H9 (cell line): ENCODE results near the gene LIPK. TPM values are rescaled to one million over a fixed set of nuclear protein-coding genes. Genes with fewer than 3 reads are reported as not detected.

Experiments used
- DNase-seq: peaks from one replicate; pipeline ENCODE4 v3.0.0-alpha.2; 2017
- H2AFZ ChIP-seq: one replicate; pipeline ENCODE4 v1.6.1; 2013; ENCODE audit warnings: mild to moderate bottlenecking, low read length, control low read depth, moderate library complexity
- H2AK5ac ChIP-seq: 2 replicates; pipeline ENCODE4 v1.6.1; 2013; ENCODE audit warnings: low read length, control low read depth, mixed read lengths; ENCODE audit not compliant: insufficient read length
- H2BK120ac ChIP-seq: one replicate; pipeline ENCODE4 v1.6.1; 2013; ENCODE audit warnings: low read depth, mild to moderate bottlenecking, low read length, control low read depth, inconsistent platforms; ENCODE audit not compliant: poor library complexity, severe bottlenecking
- H2BK12ac ChIP-seq: 2 replicates; pipeline ENCODE4 v1.6.1; 2013; ENCODE audit warnings: low read length, control low read depth, mixed read lengths, low read depth; ENCODE audit not compliant: insufficient read length
- H2BK15ac ChIP-seq: 2 replicates; pipeline ENCODE4 v1.6.1; 2013; ENCODE audit warnings: low read depth, low read length, control low read depth
- H2BK20ac ChIP-seq: one replicate; pipeline ENCODE4 v1.6.1; 2013; ENCODE audit warnings: low read depth, mild to moderate bottlenecking, low read length, control low read depth, inconsistent platforms; ENCODE audit not compliant: poor library complexity, severe bottlenecking
- H2BK5ac ChIP-seq: 2 replicates; pipeline ENCODE4 v1.6.1; 2013; ENCODE audit warnings: low read length, control low read depth, mixed read lengths; ENCODE audit not compliant: insufficient read length
- H3K14ac ChIP-seq: 2 replicates; pipeline ENCODE4 v1.6.1; 2013; ENCODE audit warnings: low read length, control low read depth; ENCODE audit not compliant: insufficient read depth
- H3K18ac ChIP-seq: 2 replicates; pipeline ENCODE4 v1.6.1; 2013; ENCODE audit warnings: low read depth, mild to moderate bottlenecking, mixed read lengths, low read length, control low read depth; ENCODE audit not compliant: insufficient read length
- H3K23ac ChIP-seq: 2 replicates; pipeline ENCODE4 v1.6.1; 2013; ENCODE audit warnings: low read length, control low read depth, mixed read lengths, low read depth; ENCODE audit not compliant: insufficient read length
- H3K23me2 ChIP-seq: 2 replicates; pipeline ENCODE4 v1.6.1; 2013; ENCODE audit warnings: low read depth, mild to moderate bottlenecking, mixed read lengths, low read length, control low read depth; ENCODE audit not compliant: insufficient read length, poor library complexity, severe bottlenecking
- H3K27ac ChIP-seq: 2 replicates; pipeline ENCODE4 v1.5.1; 2013; ENCODE audit warnings: low read length, control low read depth, mixed read lengths, low read depth; ENCODE audit not compliant: insufficient read length
- H3K27me3 ChIP-seq: 2 replicates; pipeline ENCODE4 v1.6.1; 2013; ENCODE audit warnings: low read length, control low read depth, inconsistent platforms; ENCODE audit not compliant: insufficient read depth
- H3K4ac ChIP-seq: 2 replicates; pipeline ENCODE4 v1.6.1; 2013; ENCODE audit warnings: low read depth, mild to moderate bottlenecking, control low read depth, inconsistent platforms, low read length, moderate library complexity
- H3K4me1 ChIP-seq: 2 replicates; pipeline ENCODE4 v1.6.1; 2013; ENCODE audit warnings: low read length, control low read depth, inconsistent platforms; ENCODE audit not compliant: insufficient read depth
- H3K4me2 ChIP-seq: 2 replicates; pipeline ENCODE4 v1.6.1; 2013; ENCODE audit warnings: low read length, control low read depth, mixed read lengths; ENCODE audit not compliant: insufficient read length, insufficient read depth
- H3K56ac ChIP-seq: 2 replicates; pipeline ENCODE4 v1.6.1; 2013; ENCODE audit warnings: low read depth, mild to moderate bottlenecking, mixed read lengths, low read length, control low read depth; ENCODE audit not compliant: insufficient read length
- H3K79me1 ChIP-seq: 2 replicates; pipeline ENCODE4 v1.6.1; 2013; ENCODE audit warnings: low read depth, mild to moderate bottlenecking, moderate library complexity, low read length, control low read depth, inconsistent platforms; ENCODE audit not compliant: insufficient read depth, poor library complexity, severe bottlenecking
- H3K79me2 ChIP-seq: 2 replicates; pipeline ENCODE4 v1.6.1; 2013; ENCODE audit warnings: low read length, control low read depth, inconsistent platforms; ENCODE audit not compliant: insufficient read depth
- H3K9ac ChIP-seq: 2 replicates; pipeline ENCODE4 v1.6.1; 2013; ENCODE audit warnings: low read length, control low read depth, mixed read lengths; ENCODE audit not compliant: insufficient read length; ENCODE audit errors: extremely low read depth
- H3K9me3 ChIP-seq: one replicate; pipeline ENCODE4 v1.6.1; 2013; ENCODE audit warnings: low read depth, low read length, inconsistent platforms; ENCODE audit not compliant: control insufficient read depth
- H3T11ph ChIP-seq: one replicate; pipeline ENCODE4 v1.6.1; 2013; ENCODE audit warnings: mild to moderate bottlenecking, low read length, control low read depth, inconsistent platforms
- H4K20me1 ChIP-seq: one replicate; pipeline ENCODE4 v1.6.1; 2013; ENCODE audit not compliant: control insufficient read depth, insufficient read length, insufficient read depth
- H4K5ac ChIP-seq: 2 replicates; pipeline ENCODE4 v1.6.1; 2013; ENCODE audit warnings: low read depth, mild to moderate bottlenecking, mixed read lengths, low read length, control low read depth; ENCODE audit not compliant: insufficient read length
- H4K8ac ChIP-seq: replicated peaks from 2 replicates; pipeline ENCODE4 v1.6.1; 2013; ENCODE audit warnings: low read length, control low read depth, mixed read lengths, low read depth; ENCODE audit not compliant: insufficient read length
- H4K91ac ChIP-seq: 2 replicates; pipeline ENCODE4 v1.6.1; 2013; ENCODE audit warnings: low read depth, mild to moderate bottlenecking, moderate library complexity, mixed read lengths, low read length, control low read depth; ENCODE audit not compliant: insufficient read length
- H3K27ac Mint-ChIP-seq, 3 experiments: 2 replicates in 2 of 3; 3 replicates in 1 of 3; pipeline ENCODE4 v1.8.0; 2020 to 2021; ENCODE audit warnings: mixed read lengths in 3 of 3, mild to moderate bottlenecking in 1 of 3, moderate library complexity in 1 of 3
- H3K27me3 Mint-ChIP-seq: 2 replicates; pipeline ENCODE4 v1.8.0; 2021; ENCODE audit warnings: low read depth, mild to moderate bottlenecking, moderate library complexity, mixed read lengths
- H3K36me3 Mint-ChIP-seq, 3 experiments: 2 replicates in 2 of 3; 3 replicates in 1 of 3; pipeline ENCODE4 v1.8.0; 2020 to 2021; ENCODE audit warnings: low read depth in 3 of 3, mixed read lengths in 3 of 3; ENCODE audit not compliant: insufficient read depth in 1 of 3
- H3K4me1 Mint-ChIP-seq, 2 experiments: 2 replicates each; pipeline ENCODE4 v1.8.0; 2020; ENCODE audit warnings: mixed read lengths in 2 of 2
- H3K4me3 Mint-ChIP-seq, 2 experiments: 2 replicates in 1 of 2; 3 replicates in 1 of 2; pipeline ENCODE4 v1.8.0; 2020 to 2021; ENCODE audit warnings: mild to moderate bottlenecking in 2 of 2, mixed read lengths in 2 of 2, moderate library complexity in 1 of 2
- H3K9me3 Mint-ChIP-seq, 2 experiments: 2 replicates in 1 of 2; 3 replicates in 1 of 2; pipeline ENCODE4 v1.8.0; 2020; ENCODE audit warnings: mild to moderate bottlenecking in 2 of 2, mixed read lengths in 2 of 2, moderate library complexity in 1 of 2
- WGBS: extraction: QIAGEN DNeasy Blood & Tissue Kit; methylation state at CpG from one replicate; pipeline ENCODE4 v1.1.7; 2013; ENCODE audit warnings: missing lambda C conversion rate, low lambda C conversion rate, mixed read lengths; ENCODE audit not compliant: insufficient read length; ENCODE audit errors: extremely low coverage; 5-methylcytosine and 5-hydroxymethylcytosine counted together
- total RNA-seq: library from RNA; stranded (reverse); gene quantifications from 2 replicates; pipeline ENCODE4 v1.2.1, GENCODE V29; 2021
- TF ChIP-seq, protein P1 (sequence below): fragments of 200-600 bp; sonication (generic); conservative IDR thresholded peaks from 3 replicates; pipeline ENCODE4 v1.8.0; 2021; ENCODE audit warnings: antibody characterized with exemption, mild to moderate bottlenecking

Gene LIPK
- total RNA-seq, 1 experiment from 2014 or later, result not detected

DNA sequence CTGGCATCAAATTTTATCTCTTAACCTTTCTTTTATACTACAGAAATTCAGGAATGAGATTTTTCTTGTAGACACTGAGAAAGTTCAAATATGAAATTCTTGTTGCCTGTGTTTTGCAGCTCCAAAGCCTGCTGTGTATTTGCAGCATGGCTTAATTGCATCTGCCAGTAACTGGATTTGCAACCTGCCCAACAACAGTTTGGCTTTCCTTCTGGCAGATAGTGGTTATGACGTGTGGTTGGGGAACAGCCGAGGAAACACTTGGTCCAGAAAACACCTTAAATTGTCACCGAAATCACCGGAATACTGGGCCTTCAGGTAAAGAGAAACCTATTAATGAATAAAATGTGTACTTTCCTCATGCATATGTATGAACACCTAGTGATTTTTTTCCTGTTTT lies 24.8 kb downstream of the LIPK start:
- no peak overlapping the region for H4K8ac ChIP-seq
- no peak overlapping the region for H3K9ac ChIP-seq
- no peak overlapping the region for H3K23ac ChIP-seq
- H2BK15ac ChIP-seq, result no peak overlapping the region
- no peaks in the 10 kb centered on the region for H3K27me3 ChIP-seq
- H3K4me1 Mint-ChIP-seq, result peaks cover 6% of the 10 kb centered on the region in 2 experiments
- H2BK12ac ChIP-seq, result no peak overlapping the region
- H2BK5ac ChIP-seq, result no peak overlapping the region
- H4K91ac ChIP-seq, result no peak overlapping the region
- H3K56ac ChIP-seq, result no peak overlapping the region
- H3K14ac ChIP-seq, result no peak overlapping the region
- H3K27ac Mint-ChIP-seq, result no peak overlapping the region
- no peak overlapping the region for H3K4me2 ChIP-seq
- no peaks in the 10 kb centered on the region for H3K36me3 Mint-ChIP-seq
- H3K79me2 ChIP-seq, result no peaks in the 10 kb centered on the region
- H3K23me2 ChIP-seq, result no peaks in the 10 kb centered on the region
- no peak overlapping the region for H2BK20ac ChIP-seq
- H3K9me3 ChIP-seq, result no peaks in the 10 kb centered on the region
- no peak overlapping the region for H3K4ac ChIP-seq
- no peak overlapping the region for H2BK120ac ChIP-seq
- no peak overlapping the region for H2AFZ ChIP-seq
- TF ChIP-seq, protein P1, sequence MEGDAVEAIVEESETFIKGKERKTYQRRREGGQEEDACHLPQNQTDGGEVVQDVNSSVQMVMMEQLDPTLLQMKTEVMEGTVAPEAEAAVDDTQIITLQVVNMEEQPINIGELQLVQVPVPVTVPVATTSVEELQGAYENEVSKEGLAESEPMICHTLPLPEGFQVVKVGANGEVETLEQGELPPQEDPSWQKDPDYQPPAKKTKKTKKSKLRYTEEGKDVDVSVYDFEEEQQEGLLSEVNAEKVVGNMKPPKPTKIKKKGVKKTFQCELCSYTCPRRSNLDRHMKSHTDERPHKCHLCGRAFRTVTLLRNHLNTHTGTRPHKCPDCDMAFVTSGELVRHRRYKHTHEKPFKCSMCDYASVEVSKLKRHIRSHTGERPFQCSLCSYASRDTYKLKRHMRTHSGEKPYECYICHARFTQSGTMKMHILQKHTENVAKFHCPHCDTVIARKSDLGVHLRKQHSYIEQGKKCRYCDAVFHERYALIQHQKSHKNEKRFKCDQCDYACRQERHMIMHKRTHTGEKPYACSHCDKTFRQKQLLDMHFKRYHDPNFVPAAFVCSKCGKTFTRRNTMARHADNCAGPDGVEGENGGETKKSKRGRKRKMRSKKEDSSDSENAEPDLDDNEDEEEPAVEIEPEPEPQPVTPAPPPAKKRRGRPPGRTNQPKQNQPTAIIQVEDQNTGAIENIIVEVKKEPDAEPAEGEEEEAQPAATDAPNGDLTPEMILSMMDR, result no peak
- H2AK5ac ChIP-seq, result no peak overlapping the region
- no CpG with 5 or more reads among the region's 4 CpGs for WGBS
- H3K9me3 Mint-ChIP-seq, result no peaks in the 10 kb centered on the region
- H3K4me3 Mint-ChIP-seq, result no peak overlapping the region
- no peak overlapping the region for H3T11ph ChIP-seq
- H3K79me1 ChIP-seq, result no peaks in the 10 kb centered on the region
- H4K20me1 ChIP-seq, result no peaks in the 10 kb centered on the region
- no peak overlapping the region for H3K18ac ChIP-seq
- H3K27me3 Mint-ChIP-seq, result peaks cover 22% of the 10 kb centered on the region
- no peaks in the 10 kb centered on the region for H3K4me1 ChIP-seq
- DNase-seq, result no peak
- no peak overlapping the region for H4K5ac ChIP-seq
- H3K27ac ChIP-seq, result no peak overlapping the region
